ENCODE results near the gene HYAL2.

The HYAL2 gene

GRCh38 chr3:50350213-50350526 is 27.6 kb upstream of the HYAL2 start:
- DNase-seq = no peak

- peak; percentile 75 for DNase-seq
These were observed 24.8 kb upstream of the HYAL2 start for GRCh38 chr3:50347187-50347813.

- DNase-seq = peak; percentile 76
These were observed 23.2 kb upstream of the HYAL2 start, which contains the start of gene ZMYND10 for GRCh38 chr3:50345586-50346234. ZMYND10 (minus strand) TSS chr3:50345732; CDS start chr3:50345579, 153 bp downstream.

GRCh38 chr3:50345008-50345407 is 22.5 kb upstream of the HYAL2 start:
- DNase-seq = no peak

GRCh38 chr3:50342813-50343633 is 20.5 kb upstream of the HYAL2 start:
- no peak for DNase-seq

- DNase-seq = no peak
These were observed 19.6 kb upstream of the HYAL2 start for GRCh38 chr3:50341996-50342650.

- DNase-seq = no peak
These were observed 19.0 kb upstream of the HYAL2 start for GRCh38 chr3:50341537-50341936.

GRCh38 chr3:50340448-50341329 is 18.1 kb upstream of the HYAL2 start, which contains the start of gene RASSF1:
RASSF1 (minus strand) TSS chr3:50340836; CDS start chr3:50340805, 31 bp downstream.
- peak; percentile 87 for DNase-seq

GRCh38 chr3:50340147-50340447 is 17.6 kb upstream of the HYAL2 start:
- no peak for DNase-seq

GRCh38 chr3:50339485-50340146 is 17.1 kb upstream of the HYAL2 start:
- no peak for DNase-seq

- DNase-seq = no peak
These were observed 16.4 kb upstream of the HYAL2 start for GRCh38 chr3:50338965-50339364.

GRCh38 chr3:50337175-50337861 is 14.8 kb upstream of the HYAL2 start:
- peak; percentile 99 for DNase-seq

GRCh38 chr3:50336452-50337174 is 14.1 kb upstream of the HYAL2 start:
- no peak for DNase-seq

- DNase-seq = no peak
These were observed 12.0 kb upstream of the HYAL2 start for GRCh38 chr3:50334339-50335075.

- DNase-seq = no peak
These were observed 11.3 kb upstream of the HYAL2 start for GRCh38 chr3:50333744-50334328.

GRCh38 chr3:50331364-50331907 is 8.9 kb upstream of the HYAL2 start:
- DNase-seq = no peak

GRCh38 chr3:50330330-50330729 is 7.8 kb upstream of the HYAL2 start:
- no peak for DNase-seq

- peak; percentile 96 for DNase-seq
These were observed 5.6 kb upstream of the HYAL2 start, which contains the start of gene TUSC2 for GRCh38 chr3:50327943-50328691. TUSC2 (minus strand) TSS chr3:50328223; CDS start chr3:50328099, 124 bp downstream.

Measured in left hindlimb (tissue), 1 donor.